CD4-positive, alpha-beta T cell (primary cell): ENCODE measurements around the gene MBOAT2. TPM values are rescaled to one million over a fixed set of nuclear protein-coding genes. Genes with fewer than 3 reads are reported as not detected.

Experiments
- ATAC-seq: fragments of 200-7000 bp; cut with Tn5 transposase; one replicate; pipeline ENCODE4 v1.10.0; 2022; ENCODE audit warnings: mild to moderate bottlenecking; ENCODE audit not compliant: poor library complexity
- CTCF ChIA-PET: fragments of 350-600 bp; sonication (Branson Sonifier 250); formaldehyde crosslinking; loops from one replicate; lab custom pipeline; 2021; ENCODE audit warnings: antibody characterized with exemption, inconsistent platforms; lab: Charles Lee
- POLR2A ChIA-PET: fragments of 350-600 bp; sonication (Branson Sonifier 250); formaldehyde crosslinking; loops from one replicate; lab custom pipeline; 2021; ENCODE audit warnings: antibody characterized with exemption, inconsistent platforms; lab: Charles Lee
- DNase-seq, 14 experiments: peaks; one replicate each; pipeline ENCODE4 v3.0.0-alpha.2; 2013 to 2020; ENCODE audit warnings: mixed read lengths in 2 of 14
- H3K27ac ChIP-seq, 2 donors: one replicate each; pipeline versions ENCODE4 v1.5.1 to v1.7.0; 2013; ENCODE audit warnings: low read length in 2 of 2, low read depth in 1 of 2, mild to moderate bottlenecking in 1 of 2
- H3K27me3 ChIP-seq, 2 experiments: 1 replicate in 1 of 2; 2 replicates in 1 of 2; pipeline versions ENCODE4 v1.6.1 to v1.7.0; 2013; ENCODE audit warnings: low read length in 2 of 2, control low read depth in 1 of 2, mild to moderate bottlenecking in 1 of 2, moderate library complexity in 1 of 2; ENCODE audit not compliant: insufficient read depth in 2 of 2, control insufficient read depth in 1 of 2
- H3K36me3 ChIP-seq: one replicate; pipeline ENCODE4 v1.6.1; 2013; ENCODE audit warnings: low read length, control low read depth; ENCODE audit not compliant: insufficient read depth
- H3K4me1 ChIP-seq: one replicate; pipeline ENCODE4 v1.6.1; 2013; ENCODE audit warnings: low read length, control low read depth; ENCODE audit not compliant: insufficient read depth
- H3K4me3 ChIP-seq: one replicate; pipeline ENCODE4 v1.5.1; 2013; ENCODE audit warnings: mild to moderate bottlenecking, low read length, moderate library complexity
- H3K9me3 ChIP-seq, 2 experiments: 1 replicate in 1 of 2; 2 replicates in 1 of 2; pipeline versions ENCODE4 v1.6.1 to v1.7.0; 2013; ENCODE audit warnings: low read length in 2 of 2, mild to moderate bottlenecking in 2 of 2, control low read depth in 1 of 2, moderate library complexity in 1 of 2; ENCODE audit not compliant: control insufficient read depth in 1 of 2, insufficient read depth in 1 of 2
- H3K27ac Mint-ChIP-seq: one replicate; pipeline ENCODE4 v1.8.0; 2020; ENCODE audit warnings: mixed read lengths
- H3K27me3 Mint-ChIP-seq: one replicate; pipeline ENCODE4 v1.8.0; 2021; ENCODE audit warnings: mixed read lengths
- H3K36me3 Mint-ChIP-seq: one replicate; pipeline ENCODE4 v1.8.0; 2021; ENCODE audit warnings: low read depth, mixed read lengths
- H3K4me1 Mint-ChIP-seq: one replicate; pipeline ENCODE4 v1.8.0; 2021; ENCODE audit warnings: low read depth, mixed read lengths
- H3K4me3 Mint-ChIP-seq: one replicate; pipeline ENCODE4 v1.8.0; 2020; ENCODE audit warnings: mild to moderate bottlenecking, mixed read lengths
- H3K9me3 Mint-ChIP-seq: one replicate; pipeline ENCODE4 v1.8.0; 2020; ENCODE audit warnings: mixed read lengths
- intact Hi-C, 2 experiments: fragments of 100-400 bp; cut with DNase I in 1 of 2; cut with micrococcal nuclease in 1 of 2; formaldehyde crosslinking; loops; one replicate each; pipeline versions ENCODE4 v1.15.1 to v1.9.0; 2023 to 2025; cut with DNase I, micrococcal nuclease
- total RNA-seq, 174 experiments: library from RNA in 2 of 174; stranded (reverse) in 2 of 174; gene quantifications; one replicate each; pipeline ENCODE4 v1.2.3 and lab custom pipeline; 2021 to 2026
- TF ChIP-seq, protein P1 (sequence below): fragments of 200-600 bp; IDR thresholded peaks from one replicate; pipeline ENCODE4 v1.8.0; 2022; ENCODE audit warnings: antibody characterized with exemption, mild to moderate bottlenecking

The MBOAT2 gene
- total RNA-seq, 2 experiments from 2014 or later, result 1.9 to 2.0 TPM

- H3K36me3 Mint-ChIP-seq, result no peaks in the 10 kb centered on the region
- H3K27me3 Mint-ChIP-seq, result no peaks in the 10 kb centered on the region
- Histone ChIP-seq H3K4me3 (no peak overlapping the region), H3K4me1 (no peaks in the 10 kb centered on the region), H3K36me3 (no peaks in the 10 kb centered on the region), H3K9me3 (no peaks in the 10 kb centered on the region), H3K27ac (no peak overlapping the region), H3K27me3 (no peaks in the 10 kb centered on the region)
- POLR2A ChIA-PET, result no interaction called here
- no peak overlapping the region for H3K4me3 Mint-ChIP-seq
- intact Hi-C loops, result no loop called here
- DNase-seq (no peak), ATAC-seq (no peak)
- H3K9me3 Mint-ChIP-seq, result no peaks in the 10 kb centered on the region
- H3K4me1 Mint-ChIP-seq, result no peaks in the 10 kb centered on the region
- TF ChIP-seq, protein P1, sequence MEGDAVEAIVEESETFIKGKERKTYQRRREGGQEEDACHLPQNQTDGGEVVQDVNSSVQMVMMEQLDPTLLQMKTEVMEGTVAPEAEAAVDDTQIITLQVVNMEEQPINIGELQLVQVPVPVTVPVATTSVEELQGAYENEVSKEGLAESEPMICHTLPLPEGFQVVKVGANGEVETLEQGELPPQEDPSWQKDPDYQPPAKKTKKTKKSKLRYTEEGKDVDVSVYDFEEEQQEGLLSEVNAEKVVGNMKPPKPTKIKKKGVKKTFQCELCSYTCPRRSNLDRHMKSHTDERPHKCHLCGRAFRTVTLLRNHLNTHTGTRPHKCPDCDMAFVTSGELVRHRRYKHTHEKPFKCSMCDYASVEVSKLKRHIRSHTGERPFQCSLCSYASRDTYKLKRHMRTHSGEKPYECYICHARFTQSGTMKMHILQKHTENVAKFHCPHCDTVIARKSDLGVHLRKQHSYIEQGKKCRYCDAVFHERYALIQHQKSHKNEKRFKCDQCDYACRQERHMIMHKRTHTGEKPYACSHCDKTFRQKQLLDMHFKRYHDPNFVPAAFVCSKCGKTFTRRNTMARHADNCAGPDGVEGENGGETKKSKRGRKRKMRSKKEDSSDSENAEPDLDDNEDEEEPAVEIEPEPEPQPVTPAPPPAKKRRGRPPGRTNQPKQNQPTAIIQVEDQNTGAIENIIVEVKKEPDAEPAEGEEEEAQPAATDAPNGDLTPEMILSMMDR, result no peak
- CTCF ChIA-PET, result no interaction called here
- no peak overlapping the region for H3K27ac Mint-ChIP-seq
Measured at GRCh38 chr2:8861797-8862196, 141.7 kb downstream of the MBOAT2 start.

DNA sequence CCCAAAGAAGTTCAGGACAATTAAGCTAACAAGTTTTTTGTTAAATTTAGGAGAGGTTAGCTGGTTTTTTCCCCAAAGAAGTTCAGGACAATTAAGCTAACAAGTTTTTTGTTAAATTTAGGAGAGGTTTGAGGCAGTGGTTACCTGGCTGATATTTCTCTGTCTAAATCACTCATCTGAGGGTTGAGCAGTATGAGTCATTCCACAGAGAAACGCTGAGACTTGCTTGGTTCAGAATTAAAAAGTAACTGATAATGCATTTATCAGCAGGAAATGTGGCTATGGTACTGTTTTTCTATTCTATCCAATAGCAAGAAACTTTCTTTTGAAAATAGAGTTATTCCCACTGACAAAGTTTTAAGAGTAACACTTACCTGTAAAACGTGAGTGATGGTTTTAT is 143.2 kb downstream of the MBOAT2 start:
- TF ChIP-seq, protein P1, result no peak
- Mint-ChIP-seq H3K27ac (no peak overlapping the region), H3K27me3 (no peaks in the 10 kb centered on the region), H3K4me3 (no peak overlapping the region), H3K36me3 (no peaks in the 10 kb centered on the region), H3K9me3 (no peaks in the 10 kb centered on the region), H3K4me1 (no peaks in the 10 kb centered on the region)
- ChIA-PET CTCF (no interaction called here), POLR2A (no interaction called here)
- no peaks in the 10 kb centered on the region for H3K36me3 ChIP-seq
- no peaks in the 10 kb centered on the region for H3K27me3 ChIP-seq
- no peak for DNase-seq
- intact Hi-C loops, result no loop called here
- no peak for ATAC-seq
- H3K4me1 ChIP-seq, result no peaks in the 10 kb centered on the region
- no peaks in the 10 kb centered on the region for H3K9me3 ChIP-seq
- H3K27ac ChIP-seq, result no peak overlapping the region
- H3K4me3 ChIP-seq, result no peak overlapping the region

DNA sequence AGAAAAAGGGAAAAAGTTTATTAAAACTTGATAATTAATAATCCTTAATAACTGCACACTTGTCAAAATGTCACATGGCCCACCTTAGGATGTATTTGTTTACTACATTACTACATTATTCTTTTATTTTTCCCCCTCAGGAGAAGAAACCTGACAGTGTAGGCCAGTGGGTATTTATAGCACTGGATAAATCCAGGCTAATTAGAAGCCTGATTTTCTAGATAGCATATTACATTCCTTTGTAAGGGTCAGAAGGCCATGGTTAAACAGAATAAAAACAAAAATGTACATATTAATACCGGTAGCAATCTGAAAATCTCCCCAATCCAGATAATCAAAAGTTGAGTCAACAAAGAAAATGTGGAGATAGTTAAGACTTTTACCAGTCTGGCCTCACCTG is 144.6 kb downstream of the MBOAT2 start:
- H3K36me3 Mint-ChIP-seq, result no peaks in the 10 kb centered on the region
- no peak for ATAC-seq
- H3K4me1 Mint-ChIP-seq, result no peaks in the 10 kb centered on the region
- H3K27me3 ChIP-seq, result no peaks in the 10 kb centered on the region
- H3K27ac Mint-ChIP-seq, result no peak overlapping the region
- no peak overlapping the region for H3K4me3 ChIP-seq
- intact Hi-C loops, result no loop called here
- no peaks in the 10 kb centered on the region for H3K9me3 ChIP-seq
- no peaks in the 10 kb centered on the region for H3K27me3 Mint-ChIP-seq
- no peaks in the 10 kb centered on the region for H3K9me3 Mint-ChIP-seq
- H3K4me3 Mint-ChIP-seq, result no peak overlapping the region
- no peaks in the 10 kb centered on the region for H3K36me3 ChIP-seq
- ChIA-PET POLR2A (no interaction called here), CTCF (no interaction called here)
- H3K4me1 ChIP-seq, result no peaks in the 10 kb centered on the region
- no peak overlapping the region for H3K27ac ChIP-seq
- no peak for DNase-seq
- TF ChIP-seq, protein P1, result no peak
